Fibroblast of skin of left biceps (primary cell): ENCODE results near the gene THUMPD2.
"Not testable (repeated sequence)": the region's sequence is repeated elsewhere in the genome, so short reads cannot be mapped to it uniquely, and the experiment has no call there.

Experiments used
- DNase-seq, 2 experiments: peaks; one replicate each; pipeline ENCODE4 v3.0.0-alpha.2; 2013; ENCODE audit warnings: low read depth in 2 of 2

Gene THUMPD2

DNA sequence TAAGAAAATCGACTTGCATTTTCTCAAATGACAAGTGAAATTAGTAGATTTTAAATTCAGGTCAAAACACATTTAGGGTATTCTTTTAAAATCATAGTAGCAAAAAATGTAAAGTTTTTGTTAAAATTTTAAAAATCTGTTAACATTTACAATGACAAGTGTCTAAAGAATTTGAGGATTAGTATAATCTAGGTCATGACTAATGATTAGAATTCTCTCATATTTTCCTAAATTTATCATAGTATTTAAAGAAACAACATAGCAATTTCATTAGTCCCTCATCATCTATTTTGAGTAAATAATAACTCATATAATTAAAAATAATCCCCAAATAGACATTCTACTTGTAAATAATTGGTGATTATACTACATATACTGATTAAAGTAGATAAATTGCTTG is 23.6 kb downstream of the THUMPD2 start:
- no peak for DNase-seq

GRCh38 chr2:39743269-39743776 is 35.7 kb downstream of the THUMPD2 start:
- DNase-seq, result peak; percentile 64 to 69

GRCh38 chr2:39741871-39742270 is 37.2 kb downstream of the THUMPD2 start:
- DNase-seq, result no peak

DNA sequence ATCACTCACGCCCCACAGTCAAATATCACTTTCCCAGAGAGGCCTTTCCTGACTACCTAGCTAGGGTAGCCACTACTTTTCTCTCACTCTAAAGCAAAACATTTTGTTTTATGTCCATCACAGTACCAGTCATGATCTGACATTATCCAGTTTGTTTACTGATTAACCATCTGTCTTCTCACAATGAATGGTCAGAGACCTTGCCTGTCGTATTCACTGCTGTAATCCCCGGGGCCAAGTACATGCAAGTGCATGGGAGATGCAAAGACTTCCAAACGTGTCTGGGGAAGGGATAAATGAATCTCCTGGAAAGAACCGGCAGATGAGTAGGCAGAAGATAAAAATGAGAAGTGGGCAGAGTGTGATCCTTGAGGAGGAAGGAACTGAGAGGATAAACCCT is 39.7 kb downstream of the THUMPD2 start:
- no peak for DNase-seq

DNA sequence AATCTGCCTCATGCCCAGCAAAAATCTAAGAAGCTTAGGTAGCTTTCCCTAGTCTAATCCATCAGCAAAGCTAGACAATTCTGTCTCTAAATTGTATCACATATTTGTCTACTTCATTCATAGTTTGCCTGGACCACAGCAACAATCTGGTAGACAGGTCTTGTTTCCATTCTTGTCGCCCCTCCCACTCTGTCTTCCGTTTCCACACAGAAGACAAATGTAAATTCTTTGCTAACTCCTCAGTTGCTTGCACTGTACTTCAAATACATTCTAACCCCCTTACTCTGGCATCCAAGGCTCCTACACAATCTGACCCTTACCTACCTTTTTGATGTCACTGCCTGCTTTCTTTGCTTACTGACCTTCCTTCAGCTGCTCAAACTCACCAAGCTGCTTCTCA is 40.1 kb downstream of the THUMPD2 start:
- no peak for DNase-seq

GRCh38 chr2:39737661-39738060 is 41.4 kb downstream of the THUMPD2 start:
- peak; percentile 44 to 54 for DNase-seq

GRCh38 chr2:39736640-39737039 is 42.4 kb downstream of the THUMPD2 start:
- DNase-seq, result peak; percentile 67 to 72

GRCh38 chr2:39735648-39736047 is 43.4 kb downstream of the THUMPD2 start:
- DNase-seq, result no peak

DNA sequence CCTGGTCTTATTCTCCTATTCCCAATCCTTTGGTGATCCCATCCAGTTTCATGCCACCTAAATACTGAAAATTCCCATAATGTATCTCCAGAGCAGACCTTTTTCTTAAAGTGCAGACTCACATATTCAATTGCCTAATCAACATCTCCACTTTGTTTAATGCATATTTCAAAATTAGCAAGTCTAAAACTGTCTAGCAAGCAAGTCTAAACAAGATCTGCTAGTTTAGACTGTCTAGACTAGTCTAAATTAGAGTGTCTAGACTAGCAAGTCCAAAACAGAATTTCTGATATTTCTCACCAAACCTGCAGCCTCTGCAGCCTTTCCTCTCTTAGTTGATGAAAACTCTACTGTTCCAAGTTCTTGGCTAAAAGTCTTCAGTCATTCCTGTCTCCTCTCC is 44.6 kb downstream of the THUMPD2 start:
- no peak for DNase-seq

- DNase-seq, result peak in 1 of 2 experiments; percentile 54
Measured at GRCh38 chr2:39733070-39733674, 45.9 kb downstream of the THUMPD2 start.

DNA sequence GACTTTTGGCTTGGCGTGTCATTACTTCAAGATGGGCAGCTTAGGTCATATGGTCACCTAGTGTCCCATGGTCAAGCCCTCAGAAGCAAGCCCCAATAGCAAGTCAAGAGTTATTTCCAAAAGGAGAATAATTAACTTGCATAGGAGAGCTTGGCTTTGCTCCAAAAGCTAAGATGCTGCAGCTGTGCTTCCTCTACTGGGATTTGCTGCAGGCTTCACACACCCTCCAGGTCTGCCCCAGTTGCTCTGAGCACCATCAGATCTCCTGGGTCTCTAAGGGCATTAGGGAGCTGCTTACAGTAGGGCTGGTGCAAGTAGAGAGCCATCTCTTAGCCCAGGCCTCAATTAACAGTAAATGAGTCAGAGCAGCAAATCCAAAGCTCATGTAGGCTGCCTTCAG is 46.6 kb downstream of the THUMPD2 start:
- DNase-seq, result no peak

DNA sequence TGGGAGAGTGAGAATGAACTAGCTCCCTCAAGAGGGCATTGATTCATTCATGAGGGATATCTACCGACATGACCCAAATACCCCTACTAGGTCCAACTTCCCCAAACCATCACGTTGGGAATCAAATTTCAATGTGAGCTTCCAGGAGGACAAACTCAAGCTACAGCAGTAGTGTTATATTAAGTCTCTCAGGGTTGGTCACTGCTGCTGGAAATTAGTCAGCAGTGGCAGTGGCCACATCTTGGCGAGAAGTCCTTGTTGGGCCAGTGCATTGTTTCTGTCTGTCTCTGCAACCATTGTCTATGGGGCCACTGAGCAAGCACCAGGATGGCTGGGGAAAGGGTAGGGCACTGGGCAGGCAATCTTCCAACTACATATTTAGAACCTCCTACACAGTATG is 47.5 kb downstream of the THUMPD2 start:
- DNase-seq, result no peak

DNA sequence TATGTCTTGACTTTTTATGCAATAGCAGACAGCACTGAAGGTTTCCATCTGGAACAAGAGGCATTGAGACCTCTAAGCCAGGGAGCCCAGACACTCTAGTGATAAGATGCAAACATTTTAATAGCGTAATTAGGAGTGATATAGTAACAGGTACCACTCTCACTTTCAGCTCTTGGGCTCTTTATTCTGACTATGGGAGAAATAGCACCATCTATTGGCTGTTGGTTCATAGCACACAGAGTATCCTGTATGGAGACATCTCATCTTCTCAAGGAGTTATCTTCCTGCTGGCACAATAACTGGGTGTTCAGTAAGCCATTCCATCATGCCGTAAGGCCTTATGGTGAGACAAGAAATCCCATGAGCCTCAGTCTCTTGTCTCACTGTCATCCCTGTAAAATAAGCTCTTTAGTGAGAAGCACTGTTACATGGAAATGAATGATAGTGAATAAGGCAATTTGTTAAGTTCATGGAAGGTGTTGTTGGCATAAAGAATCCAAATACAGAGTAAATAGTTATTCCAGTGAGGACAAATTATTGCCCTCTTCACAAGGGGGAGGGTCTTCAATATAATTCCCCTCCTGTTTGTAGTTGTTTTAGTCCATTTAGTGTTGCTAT is 48.3 kb downstream of the THUMPD2 start:
- no peak for DNase-seq

- DNase-seq, result no peak
Measured at GRCh38 chr2:39730276-39730675, 48.8 kb downstream of the THUMPD2 start.

DNA sequence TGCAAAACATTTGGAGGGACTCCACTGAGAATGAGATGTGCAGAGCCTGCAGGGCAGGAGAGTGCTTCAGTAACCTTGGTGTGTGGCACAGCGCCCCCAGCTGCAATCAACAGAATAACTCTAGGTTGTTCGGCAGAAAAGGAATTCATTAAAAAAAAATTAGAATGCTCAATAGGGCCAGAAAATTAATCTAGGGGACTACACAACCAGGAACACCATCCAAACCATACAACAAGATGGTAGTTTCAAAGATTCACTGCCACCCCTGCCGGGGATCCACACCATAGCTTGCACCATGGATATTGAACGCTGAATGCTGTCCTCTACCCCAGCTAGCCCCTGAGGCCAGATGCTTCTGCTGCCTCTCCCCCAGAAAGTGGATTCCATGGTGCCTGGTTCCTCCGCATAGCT is 50.1 kb downstream of the THUMPD2 start:
- no peak for DNase-seq

GRCh38 chr2:39728085-39728484 is 51.0 kb downstream of the THUMPD2 start:
- not testable (repeated sequence) for DNase-seq

DNA sequence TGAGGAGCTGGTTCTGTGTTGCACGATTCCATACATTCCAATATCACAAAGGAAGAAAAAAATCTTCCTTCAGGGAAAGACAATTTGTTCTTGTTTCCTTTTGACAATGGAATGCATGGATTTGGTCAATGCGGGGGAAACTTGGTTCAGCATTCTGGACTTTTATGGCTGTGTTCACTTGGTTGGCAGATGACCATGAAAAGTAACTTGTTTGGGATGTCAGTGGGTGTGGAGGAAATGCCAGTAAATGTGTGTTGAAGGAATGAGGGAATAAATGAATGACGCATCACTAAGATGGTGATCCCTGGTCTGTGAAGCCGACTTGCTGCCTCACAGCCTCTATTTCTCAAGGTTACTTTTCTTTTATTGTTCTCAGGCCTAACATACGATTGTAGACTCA is 53.7 kb downstream of the THUMPD2 start:
- DNase-seq, result peak in 1 of 2 experiments; percentile 44

- no peak for DNase-seq
Measured at GRCh38 chr2:39724828-39725144, 54.3 kb downstream of the THUMPD2 start.

- DNase-seq, result no peak
Measured at GRCh38 chr2:39723946-39724827, 54.9 kb downstream of the THUMPD2 start.

GRCh38 chr2:39723497-39723896 is 55.6 kb downstream of the THUMPD2 start:
- DNase-seq, result no peak

DNA sequence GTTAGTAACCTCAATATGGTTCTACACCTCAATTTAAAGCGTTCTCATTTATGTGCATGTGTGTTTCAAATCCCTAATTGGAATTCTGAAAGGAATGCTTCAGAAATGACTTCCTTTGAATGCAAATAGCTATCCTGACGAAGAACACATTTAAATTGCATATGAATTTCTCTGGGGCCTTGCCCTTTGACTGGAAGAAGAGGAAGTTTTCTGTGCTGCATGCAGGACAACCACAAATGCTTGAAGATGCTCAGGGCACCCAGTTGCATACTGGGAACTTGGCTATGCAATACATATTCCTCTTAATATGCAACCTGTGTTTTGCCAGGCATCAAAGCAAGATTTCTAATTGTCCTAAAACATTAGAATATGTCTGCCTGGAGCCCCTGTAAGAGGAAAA is 58.1 kb downstream of the THUMPD2 start:
- no peak for DNase-seq

DNA sequence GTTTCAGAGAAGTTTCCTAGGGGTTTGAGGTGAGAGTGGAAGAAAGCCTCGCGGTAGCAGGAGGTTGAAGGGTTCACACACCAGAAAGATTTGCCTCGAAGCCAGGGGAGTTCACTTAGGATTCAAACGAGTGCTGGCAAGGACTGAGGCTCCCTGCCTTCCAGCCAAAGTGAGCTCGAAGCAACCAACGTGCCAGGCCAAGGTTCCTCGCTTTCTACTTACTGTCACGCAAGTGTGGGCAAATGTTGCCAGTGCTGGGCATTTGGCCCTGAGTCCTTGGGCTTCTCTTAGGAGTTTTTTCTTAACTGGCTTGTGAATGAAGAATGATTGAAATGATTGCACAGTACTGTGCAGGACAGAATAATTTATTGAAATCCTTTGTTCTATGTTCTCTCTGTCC is 59.7 kb downstream of the THUMPD2 start:
- no peak for DNase-seq

- no peak for DNase-seq
Measured at GRCh38 chr2:39718483-39718882, 60.6 kb downstream of the THUMPD2 start.
